H9 (cell line): ENCODE measurements around the gene ADORA2B. TPM values are rescaled to one million over a fixed set of nuclear protein-coding genes. Genes with fewer than 3 reads are reported as not detected.

Source experiments
- DNase-seq: peaks from one replicate; pipeline ENCODE4 v3.0.0-alpha.2; 2017
- H2AFZ ChIP-seq: one replicate; pipeline ENCODE4 v1.6.1; 2013; ENCODE audit warnings: mild to moderate bottlenecking, low read length, control low read depth, moderate library complexity
- H2AK5ac ChIP-seq: 2 replicates; pipeline ENCODE4 v1.6.1; 2013; ENCODE audit warnings: low read length, control low read depth, mixed read lengths; ENCODE audit not compliant: insufficient read length
- H2BK120ac ChIP-seq: one replicate; pipeline ENCODE4 v1.6.1; 2013; ENCODE audit warnings: low read depth, mild to moderate bottlenecking, low read length, control low read depth, inconsistent platforms; ENCODE audit not compliant: poor library complexity, severe bottlenecking
- H2BK12ac ChIP-seq: 2 replicates; pipeline ENCODE4 v1.6.1; 2013; ENCODE audit warnings: low read length, control low read depth, mixed read lengths, low read depth; ENCODE audit not compliant: insufficient read length
- H2BK15ac ChIP-seq: 2 replicates; pipeline ENCODE4 v1.6.1; 2013; ENCODE audit warnings: low read depth, low read length, control low read depth
- H2BK20ac ChIP-seq: one replicate; pipeline ENCODE4 v1.6.1; 2013; ENCODE audit warnings: low read depth, mild to moderate bottlenecking, low read length, control low read depth, inconsistent platforms; ENCODE audit not compliant: poor library complexity, severe bottlenecking
- H2BK5ac ChIP-seq: 2 replicates; pipeline ENCODE4 v1.6.1; 2013; ENCODE audit warnings: low read length, control low read depth, mixed read lengths; ENCODE audit not compliant: insufficient read length
- H3K14ac ChIP-seq: 2 replicates; pipeline ENCODE4 v1.6.1; 2013; ENCODE audit warnings: low read length, control low read depth; ENCODE audit not compliant: insufficient read depth
- H3K18ac ChIP-seq: 2 replicates; pipeline ENCODE4 v1.6.1; 2013; ENCODE audit warnings: low read depth, mild to moderate bottlenecking, mixed read lengths, low read length, control low read depth; ENCODE audit not compliant: insufficient read length
- H3K23ac ChIP-seq: 2 replicates; pipeline ENCODE4 v1.6.1; 2013; ENCODE audit warnings: low read length, control low read depth, mixed read lengths, low read depth; ENCODE audit not compliant: insufficient read length
- H3K23me2 ChIP-seq: 2 replicates; pipeline ENCODE4 v1.6.1; 2013; ENCODE audit warnings: low read depth, mild to moderate bottlenecking, mixed read lengths, low read length, control low read depth; ENCODE audit not compliant: insufficient read length, poor library complexity, severe bottlenecking
- H3K27ac ChIP-seq: 2 replicates; pipeline ENCODE4 v1.5.1; 2013; ENCODE audit warnings: low read length, control low read depth, mixed read lengths, low read depth; ENCODE audit not compliant: insufficient read length
- H3K27me3 ChIP-seq: 2 replicates; pipeline ENCODE4 v1.6.1; 2013; ENCODE audit warnings: low read length, control low read depth, inconsistent platforms; ENCODE audit not compliant: insufficient read depth
- H3K4ac ChIP-seq: 2 replicates; pipeline ENCODE4 v1.6.1; 2013; ENCODE audit warnings: low read depth, mild to moderate bottlenecking, control low read depth, inconsistent platforms, low read length, moderate library complexity
- H3K4me1 ChIP-seq: 2 replicates; pipeline ENCODE4 v1.6.1; 2013; ENCODE audit warnings: low read length, control low read depth, inconsistent platforms; ENCODE audit not compliant: insufficient read depth
- H3K4me2 ChIP-seq: 2 replicates; pipeline ENCODE4 v1.6.1; 2013; ENCODE audit warnings: low read length, control low read depth, mixed read lengths; ENCODE audit not compliant: insufficient read length, insufficient read depth
- H3K56ac ChIP-seq: 2 replicates; pipeline ENCODE4 v1.6.1; 2013; ENCODE audit warnings: low read depth, mild to moderate bottlenecking, mixed read lengths, low read length, control low read depth; ENCODE audit not compliant: insufficient read length
- H3K79me1 ChIP-seq: 2 replicates; pipeline ENCODE4 v1.6.1; 2013; ENCODE audit warnings: low read depth, mild to moderate bottlenecking, moderate library complexity, low read length, control low read depth, inconsistent platforms; ENCODE audit not compliant: insufficient read depth, poor library complexity, severe bottlenecking
- H3K79me2 ChIP-seq: 2 replicates; pipeline ENCODE4 v1.6.1; 2013; ENCODE audit warnings: low read length, control low read depth, inconsistent platforms; ENCODE audit not compliant: insufficient read depth
- H3K9ac ChIP-seq: 2 replicates; pipeline ENCODE4 v1.6.1; 2013; ENCODE audit warnings: low read length, control low read depth, mixed read lengths; ENCODE audit not compliant: insufficient read length; ENCODE audit errors: extremely low read depth
- H3K9me3 ChIP-seq: one replicate; pipeline ENCODE4 v1.6.1; 2013; ENCODE audit warnings: low read depth, low read length, inconsistent platforms; ENCODE audit not compliant: control insufficient read depth
- H3T11ph ChIP-seq: one replicate; pipeline ENCODE4 v1.6.1; 2013; ENCODE audit warnings: mild to moderate bottlenecking, low read length, control low read depth, inconsistent platforms
- H4K20me1 ChIP-seq: one replicate; pipeline ENCODE4 v1.6.1; 2013; ENCODE audit not compliant: control insufficient read depth, insufficient read length, insufficient read depth
- H4K5ac ChIP-seq: 2 replicates; pipeline ENCODE4 v1.6.1; 2013; ENCODE audit warnings: low read depth, mild to moderate bottlenecking, mixed read lengths, low read length, control low read depth; ENCODE audit not compliant: insufficient read length
- H4K8ac ChIP-seq: replicated peaks from 2 replicates; pipeline ENCODE4 v1.6.1; 2013; ENCODE audit warnings: low read length, control low read depth, mixed read lengths, low read depth; ENCODE audit not compliant: insufficient read length
- H4K91ac ChIP-seq: 2 replicates; pipeline ENCODE4 v1.6.1; 2013; ENCODE audit warnings: low read depth, mild to moderate bottlenecking, moderate library complexity, mixed read lengths, low read length, control low read depth; ENCODE audit not compliant: insufficient read length
- H3K27ac Mint-ChIP-seq, 3 experiments: 2 replicates in 2 of 3; 3 replicates in 1 of 3; pipeline ENCODE4 v1.8.0; 2020 to 2021; ENCODE audit warnings: mixed read lengths in 3 of 3, mild to moderate bottlenecking in 1 of 3, moderate library complexity in 1 of 3
- H3K27me3 Mint-ChIP-seq: 2 replicates; pipeline ENCODE4 v1.8.0; 2021; ENCODE audit warnings: low read depth, mild to moderate bottlenecking, moderate library complexity, mixed read lengths
- H3K36me3 Mint-ChIP-seq, 3 experiments: 2 replicates in 2 of 3; 3 replicates in 1 of 3; pipeline ENCODE4 v1.8.0; 2020 to 2021; ENCODE audit warnings: low read depth in 3 of 3, mixed read lengths in 3 of 3; ENCODE audit not compliant: insufficient read depth in 1 of 3
- H3K4me1 Mint-ChIP-seq, 2 experiments: 2 replicates each; pipeline ENCODE4 v1.8.0; 2020; ENCODE audit warnings: mixed read lengths in 2 of 2
- H3K4me3 Mint-ChIP-seq, 2 experiments: 2 replicates in 1 of 2; 3 replicates in 1 of 2; pipeline ENCODE4 v1.8.0; 2020 to 2021; ENCODE audit warnings: mild to moderate bottlenecking in 2 of 2, mixed read lengths in 2 of 2, moderate library complexity in 1 of 2
- H3K9me3 Mint-ChIP-seq, 2 experiments: 2 replicates in 1 of 2; 3 replicates in 1 of 2; pipeline ENCODE4 v1.8.0; 2020; ENCODE audit warnings: mild to moderate bottlenecking in 2 of 2, mixed read lengths in 2 of 2, moderate library complexity in 1 of 2
- CTCF ChIP-seq: fragments of 200-600 bp; sonication (generic); conservative IDR thresholded peaks from 3 replicates; pipeline ENCODE4 v1.8.0; 2021; ENCODE audit warnings: antibody characterized with exemption, mild to moderate bottlenecking
- WGBS: extraction: QIAGEN DNeasy Blood & Tissue Kit; methylation state at CpG from one replicate; pipeline ENCODE4 v1.1.7; 2013; ENCODE audit warnings: missing lambda C conversion rate, low lambda C conversion rate, mixed read lengths; ENCODE audit not compliant: insufficient read length; ENCODE audit errors: extremely low coverage; 5-methylcytosine and 5-hydroxymethylcytosine counted together
- total RNA-seq: library from RNA; stranded (reverse); gene quantifications from 2 replicates; pipeline ENCODE4 v1.2.1, GENCODE V29; 2021

ADORA2B gene
- total RNA-seq, 1 experiment from 2014 or later = 3.1 TPM

GRCh38 chr17:15981208-15981607, 36.3 kb downstream of the ADORA2B start:
- H3K9me3 ChIP-seq = peaks cover 5% of the 10 kb centered on the region
- H2BK5ac ChIP-seq = no peak overlapping the region
- no peak overlapping the region for H3K18ac ChIP-seq
- 0 out of 7 replicates have a peak overlapping the region, but pooled peaks of 1 of the 3 experiments have one; percentile 64 for H3K27ac Mint-ChIP-seq
- no peak overlapping the region for H2BK120ac ChIP-seq
- no peak overlapping the region for H3K14ac ChIP-seq
- peaks cover 7 to 12% of the 10 kb centered on the region in 2 experiments for H3K4me1 Mint-ChIP-seq
- no peak overlapping the region for H3K27ac ChIP-seq
- no peak overlapping the region for H3T11ph ChIP-seq
- H3K4me1 ChIP-seq = no peaks in the 10 kb centered on the region; the same call in 1 of the 2 replicates
- no peak overlapping the region for H4K91ac ChIP-seq
- peaks cover 6 to 8% of the 10 kb centered on the region in 2 experiments; a peak in 4 of 5 replicates for H3K9me3 Mint-ChIP-seq
- H3K9ac ChIP-seq = no peak overlapping the region
- no peak overlapping the region for H2BK20ac ChIP-seq
- no peak overlapping the region for H2AFZ ChIP-seq
- H3K79me2 ChIP-seq = no peaks in the 10 kb centered on the region
- H3K36me3 Mint-ChIP-seq = peaks cover 39 to 74% (median 73%) of the 10 kb centered on the region in 3 experiments
- H2AK5ac ChIP-seq = no peak overlapping the region
- no peaks in the 10 kb centered on the region for H3K27me3 ChIP-seq
- H4K8ac ChIP-seq = no peak overlapping the region
- WGBS = no CpG with 5 or more reads among the region's 2 CpGs
- H3K23me2 ChIP-seq = no peaks in the 10 kb centered on the region
- no peak overlapping the region for H3K4me2 ChIP-seq
- H2BK15ac ChIP-seq = no peak overlapping the region
- no peak overlapping the region for H3K56ac ChIP-seq
- DNase-seq = no peak
- H4K5ac ChIP-seq = no peak overlapping the region
- no peaks in the 10 kb centered on the region for H3K79me1 ChIP-seq
- no peak for TF ChIP-seq CTCF
- no peak overlapping the region for H2BK12ac ChIP-seq
- no peaks in the 10 kb centered on the region for H4K20me1 ChIP-seq
- H3K27me3 Mint-ChIP-seq = no peaks in the 10 kb centered on the region
- H3K23ac ChIP-seq = no peak overlapping the region
- no peak overlapping the region for H3K4me3 Mint-ChIP-seq
- H3K4ac ChIP-seq = no peak overlapping the region
